Measurements from ENCODE around the gene DAPK1.
"Not testable (repeated sequence)": the region's sequence is repeated elsewhere in the genome, so short reads cannot be mapped to it uniquely, and the experiment has no call there.

The DAPK1 gene

DNA sequence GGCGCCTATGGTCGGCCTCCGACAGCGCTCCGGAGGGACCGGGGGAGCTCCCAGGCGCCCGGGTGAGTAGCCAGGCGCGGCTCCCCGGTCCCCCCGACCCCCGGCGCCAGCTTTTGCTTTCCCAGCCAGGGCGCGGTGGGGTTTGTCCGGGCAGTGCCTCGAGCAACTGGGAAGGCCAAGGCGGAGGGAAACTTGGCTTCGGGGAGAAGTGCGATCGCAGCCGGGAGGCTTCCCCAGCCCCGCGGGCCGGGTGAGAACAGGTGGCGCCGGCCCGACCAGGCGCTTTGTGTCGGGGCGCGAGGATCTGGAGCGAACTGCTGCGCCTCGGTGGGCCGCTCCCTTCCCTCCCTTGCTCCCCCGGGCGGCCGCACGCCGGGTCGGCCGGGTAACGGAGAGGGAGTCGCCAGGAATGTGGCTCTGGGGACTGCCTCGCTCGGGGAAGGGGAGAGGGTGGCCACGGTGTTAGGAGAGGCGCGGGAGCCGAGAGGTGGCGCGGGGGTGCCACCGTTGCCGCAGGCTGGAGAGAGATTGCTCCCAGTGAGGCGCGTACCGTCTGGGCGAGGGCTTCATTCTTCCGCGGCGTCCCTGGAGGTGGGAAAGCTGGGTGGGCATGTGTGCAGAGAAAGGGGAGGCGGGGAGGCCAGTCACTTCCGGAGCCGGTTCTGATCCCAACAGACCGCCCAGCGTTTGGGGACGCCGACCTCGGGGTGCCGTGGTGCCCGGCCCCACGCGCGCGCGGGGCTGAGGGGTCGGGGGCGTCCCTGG lies 561 bp downstream of the DAPK1 start:
- DNase-seq (ENCODE audit: low spot score) = no peak

- no peak for DNase-seq (ENCODE audit: low spot score)
These were observed 1.2 kb downstream of the DAPK1 start for GRCh38 chr9:87498811-87499360.

DNA sequence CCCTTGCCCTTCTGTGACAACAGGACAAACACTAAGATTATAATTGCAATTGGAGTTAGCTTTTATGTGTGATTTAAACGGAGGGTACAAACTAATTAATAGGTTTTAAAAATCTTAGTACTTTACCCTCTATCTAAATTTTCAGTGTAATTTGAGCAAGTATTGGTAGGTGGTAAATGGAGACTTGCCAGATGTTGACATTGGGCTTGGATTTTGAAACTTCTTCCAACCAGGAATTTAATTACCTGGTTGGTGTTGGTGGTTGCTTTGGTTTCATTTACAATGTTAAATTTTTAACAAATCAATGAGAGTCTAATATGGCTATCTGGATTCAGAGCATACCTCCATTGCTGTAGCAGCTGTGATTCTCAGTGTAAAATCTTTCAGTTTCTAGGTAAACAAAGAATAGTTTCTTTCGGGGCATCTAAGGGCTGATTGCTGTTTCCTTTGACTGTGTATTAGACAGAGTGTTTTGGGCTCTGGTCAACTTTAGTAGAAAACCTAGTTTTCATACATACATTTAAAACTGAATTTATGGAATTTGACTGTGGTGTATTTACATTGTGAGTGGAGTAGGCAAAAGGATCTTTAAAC lies 1.9 kb downstream of the DAPK1 start:
- DNase-seq (ENCODE audit: low spot score) = no peak

DNA sequence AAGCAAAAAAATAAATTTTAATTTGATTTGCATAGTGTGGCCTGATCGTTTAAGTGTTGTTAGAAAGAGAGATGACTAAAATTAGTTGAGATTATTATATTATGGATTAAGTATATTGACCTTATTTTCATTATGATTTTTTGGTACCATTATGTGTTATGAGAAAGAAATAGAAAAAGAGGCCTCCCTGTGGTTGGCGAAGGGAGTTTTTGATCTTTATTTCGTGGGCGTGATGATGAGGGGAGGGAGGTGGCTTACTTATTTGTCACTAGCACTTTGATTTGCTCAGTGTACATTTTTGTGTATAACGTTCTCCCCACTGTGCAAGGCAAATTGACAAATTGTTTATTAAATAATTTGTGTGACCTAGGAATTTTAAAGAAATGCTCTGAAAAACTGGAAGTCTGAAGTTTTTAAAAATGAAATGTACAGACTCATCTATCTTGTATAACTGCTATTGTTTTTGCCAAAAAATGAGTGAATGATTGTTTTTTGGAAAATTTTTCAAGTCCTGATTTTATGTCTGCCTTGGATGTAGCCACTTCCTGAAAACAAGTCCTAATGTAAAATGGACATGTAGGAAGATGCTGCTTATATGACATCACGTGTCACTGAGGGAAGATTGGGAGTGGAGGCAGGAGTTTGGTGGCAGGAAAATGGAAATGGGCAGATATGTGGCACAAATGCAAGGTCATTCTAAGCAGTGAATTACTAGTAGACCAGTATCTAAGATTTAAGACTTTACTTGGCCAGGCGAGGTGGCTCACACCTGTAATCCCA lies 3.0 kb downstream of the DAPK1 start:
- no peak for DNase-seq (ENCODE audit: low spot score)

DNA sequence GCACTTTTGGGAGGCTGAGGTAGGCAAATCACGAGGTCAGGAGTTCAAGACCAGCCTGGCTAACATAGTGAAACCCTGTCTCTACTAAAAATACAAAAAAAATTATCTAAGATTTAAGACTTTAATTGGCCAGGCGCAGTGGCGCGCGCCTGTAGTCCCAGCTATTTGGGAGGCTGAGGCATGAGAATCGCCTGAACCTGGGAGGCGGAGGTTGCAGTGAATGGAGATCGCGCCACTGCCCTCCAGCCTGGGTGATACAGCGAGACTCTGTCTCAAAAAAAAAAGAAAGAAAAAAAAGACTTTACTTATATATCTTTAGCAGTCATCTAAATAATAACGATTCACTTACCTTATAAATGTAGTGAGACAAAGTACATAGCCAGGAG lies 3.6 kb downstream of the DAPK1 start:
- not testable (repeated sequence) for DNase-seq (ENCODE audit: low spot score)

DNA sequence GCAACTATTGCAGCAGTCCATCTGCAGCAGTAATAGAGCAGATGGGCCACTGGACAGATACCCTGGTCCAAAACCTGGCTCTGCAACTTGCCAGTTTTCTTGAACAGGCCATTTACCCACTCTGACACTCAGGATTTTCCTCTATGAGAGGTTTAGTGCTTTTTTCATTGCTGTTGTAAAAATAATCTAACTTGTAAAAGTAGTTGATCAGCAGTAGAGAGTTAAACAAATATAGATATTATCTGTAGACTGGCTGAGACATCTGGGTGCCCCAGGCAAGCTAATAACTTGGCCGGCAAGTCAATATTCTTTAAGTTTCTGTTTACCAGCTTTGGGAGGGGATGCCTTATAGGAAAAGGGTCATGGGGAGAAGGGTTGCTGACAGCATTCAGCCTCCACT lies 4.1 kb downstream of the DAPK1 start:
- no peak for DNase-seq (ENCODE audit: low spot score)

GRCh38 chr9:87502391-87503221 lies 4.9 kb downstream of the DAPK1 start:
- DNase-seq (ENCODE audit: low spot score) = no peak

DNA sequence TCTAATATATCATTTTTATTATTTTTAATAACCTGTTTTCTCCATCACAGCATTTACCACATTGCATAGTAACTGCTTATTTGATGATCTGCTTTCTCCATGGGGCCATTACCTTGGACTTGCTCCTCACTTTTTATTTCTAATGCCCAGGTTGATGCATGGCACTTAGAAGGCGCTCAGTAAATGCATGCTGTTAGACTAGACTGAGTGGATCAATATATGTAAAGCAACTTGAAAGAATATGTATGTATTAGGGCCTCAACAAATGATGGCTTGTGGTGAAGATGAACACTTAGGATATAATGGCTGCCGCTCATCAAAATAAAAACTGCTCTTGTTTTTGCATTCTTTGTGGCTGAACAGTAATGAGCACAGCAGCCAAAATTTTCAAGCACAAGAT lies 5.8 kb downstream of the DAPK1 start:
- DNase-seq (ENCODE audit: low spot score) = no peak

DNA sequence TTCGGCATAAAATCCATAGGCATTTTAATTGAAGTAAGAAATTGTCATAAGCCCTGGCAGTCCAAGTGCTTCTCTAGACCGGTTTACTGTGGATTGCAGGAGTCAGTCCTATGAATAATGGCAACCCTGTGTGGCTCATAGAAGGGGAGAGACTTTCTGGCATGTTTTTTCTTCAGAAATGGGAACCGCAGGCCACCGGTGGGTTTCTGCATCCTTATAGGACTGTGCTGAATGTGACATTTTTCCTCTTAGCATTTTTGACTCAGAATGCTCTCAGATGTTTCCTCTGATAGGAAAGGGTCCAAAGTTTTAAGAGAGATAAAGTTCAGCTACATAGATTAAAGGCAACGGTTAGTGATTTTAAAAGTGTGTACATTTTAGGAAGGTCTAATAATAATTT lies 6.3 kb downstream of the DAPK1 start:
- DNase-seq (ENCODE audit: low spot score) = no peak

- no peak for DNase-seq (ENCODE audit: low spot score)
These were observed 7.3 kb downstream of the DAPK1 start for GRCh38 chr9:87504938-87505337.

DNA sequence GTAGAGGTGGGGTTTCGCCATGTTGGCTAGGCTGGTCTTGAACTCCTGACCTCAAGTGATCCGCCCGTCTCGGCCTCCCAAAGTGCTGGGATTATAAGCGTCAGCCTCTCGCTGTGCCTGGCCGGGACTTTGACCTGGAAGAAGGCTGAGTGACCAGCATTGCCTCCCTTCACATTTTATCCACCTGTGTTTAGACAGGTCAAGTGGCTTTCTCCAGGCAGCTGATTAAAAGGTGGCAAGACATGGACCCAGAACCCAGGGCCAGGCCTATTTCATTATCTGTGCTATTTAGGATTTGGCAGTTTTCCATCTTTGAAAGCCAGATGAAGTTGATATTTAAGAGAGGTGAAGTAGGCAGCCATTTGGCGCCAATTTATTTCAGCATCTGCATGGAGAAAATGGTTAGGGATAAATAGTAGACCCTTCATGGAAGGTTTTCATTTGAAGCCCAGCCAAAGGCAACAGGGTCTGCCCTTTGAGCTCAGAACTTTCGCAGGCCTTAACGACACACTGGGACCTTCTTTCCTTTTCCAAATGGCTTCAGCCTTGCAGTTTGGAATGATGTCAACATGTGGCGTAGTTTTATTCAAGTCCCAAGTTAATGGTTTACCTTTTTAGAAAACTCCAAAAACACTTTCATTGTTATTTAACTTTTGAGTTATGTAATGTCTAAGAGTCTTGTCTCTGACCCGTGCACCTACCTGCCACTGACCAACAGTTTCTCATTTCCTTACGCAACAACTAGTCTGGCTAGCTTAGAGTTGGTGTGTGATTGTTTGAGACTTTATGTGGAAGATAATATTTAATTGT lies 8.4 kb downstream of the DAPK1 start:
- no peak for DNase-seq (ENCODE audit: low spot score)

DNA sequence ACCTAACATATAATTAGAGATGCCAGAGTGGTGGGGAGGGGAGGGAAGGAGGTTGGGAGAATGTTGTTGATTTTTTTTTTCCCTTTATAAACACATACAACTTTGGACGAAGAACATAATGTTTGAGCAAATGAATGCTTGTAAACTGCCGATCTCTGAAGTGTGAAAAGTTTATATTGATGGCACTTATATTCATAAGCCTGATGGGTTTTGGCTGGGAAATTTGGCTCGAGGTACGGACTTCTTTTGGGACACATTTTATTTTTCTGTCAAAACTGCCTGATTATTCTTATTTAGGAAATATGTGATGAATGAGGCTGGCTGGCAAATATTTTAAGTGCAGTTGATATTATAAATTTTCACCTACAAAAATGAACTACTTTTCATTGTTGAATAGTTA lies 9.9 kb downstream of the DAPK1 start:
- no peak for DNase-seq (ENCODE audit: low spot score)

DNA sequence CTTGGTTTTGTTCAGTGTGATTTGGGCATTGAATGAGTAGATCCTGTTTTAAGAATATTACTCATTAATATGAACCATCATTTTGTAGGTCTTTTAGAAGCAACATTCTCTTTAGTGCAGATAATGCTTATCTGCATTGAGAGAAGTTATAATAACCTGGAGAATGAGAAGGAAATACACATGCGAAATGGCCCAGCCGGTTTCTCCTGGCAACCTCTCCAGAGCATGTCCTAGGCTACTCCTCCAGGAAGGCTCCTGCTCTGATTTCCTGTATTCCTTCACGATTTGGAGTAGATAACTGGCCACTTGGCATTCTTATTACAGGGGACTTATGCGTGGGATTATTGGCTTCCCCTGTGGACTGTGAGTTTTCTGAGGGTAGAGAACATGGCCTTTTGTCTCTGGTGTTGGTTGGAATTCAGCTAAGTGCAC lies 12.6 kb downstream of the DAPK1 start:
- no peak for DNase-seq (ENCODE audit: low spot score)

GRCh38 chr9:87512311-87512710 lies 14.6 kb downstream of the DAPK1 start:
- no peak for DNase-seq (ENCODE audit: low spot score)

DNA sequence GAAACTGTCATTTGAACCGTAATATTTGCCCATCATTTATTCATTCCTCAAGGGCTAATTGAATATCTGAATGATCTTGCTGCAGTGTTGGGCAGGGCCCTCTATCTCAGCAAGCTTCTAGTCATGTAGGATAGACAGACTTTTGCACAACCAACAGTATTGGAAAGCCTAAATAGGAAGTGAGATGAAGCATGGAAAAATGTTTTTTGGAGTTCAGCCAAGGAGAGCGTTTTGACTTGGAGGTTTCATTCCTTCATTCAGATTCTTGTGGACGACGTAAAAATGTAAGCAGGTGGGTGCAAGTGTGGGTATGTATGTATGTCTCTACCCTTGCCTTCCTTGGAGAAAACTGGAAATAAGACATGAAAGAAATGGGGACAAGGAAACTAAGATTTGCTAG lies 15.5 kb downstream of the DAPK1 start:
- DNase-seq (ENCODE audit: low spot score) = no peak

- DNase-seq (ENCODE audit: low spot score) = no peak
These were observed 16.3 kb downstream of the DAPK1 start for GRCh38 chr9:87513880-87514535.

GRCh38 chr9:87515006-87515405 lies 17.3 kb downstream of the DAPK1 start:
- DNase-seq (ENCODE audit: low spot score) = no peak

DNA sequence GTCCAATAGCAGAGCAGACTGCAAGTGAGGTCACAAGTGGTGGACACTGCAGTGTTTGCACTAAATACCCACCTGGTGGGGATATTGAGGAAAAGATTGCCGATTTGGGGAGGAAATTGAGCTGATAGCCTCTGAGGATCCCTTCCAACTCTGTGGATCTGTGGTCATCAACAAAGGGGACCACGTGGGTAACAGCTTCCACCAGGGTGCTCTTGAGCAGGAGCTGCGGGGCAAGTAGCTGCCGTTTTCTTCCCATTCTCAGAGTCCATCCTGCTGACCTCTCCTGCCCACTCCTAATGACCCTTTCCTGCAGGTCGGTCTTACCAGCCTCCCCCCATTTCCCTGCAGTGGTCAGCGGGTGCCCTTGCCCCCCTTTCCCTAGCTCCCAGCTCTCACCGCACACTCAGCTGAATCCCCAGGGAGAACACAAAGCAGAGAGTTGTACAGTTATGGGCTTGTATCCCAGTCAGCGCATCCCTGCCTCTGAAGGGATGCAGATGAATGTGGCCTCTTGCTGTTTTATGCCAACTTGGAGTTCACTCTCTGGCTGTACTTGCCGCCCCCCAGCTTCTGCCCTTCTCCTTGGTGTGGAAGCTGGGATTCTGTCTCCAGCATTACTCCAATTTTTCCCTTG lies 18.0 kb downstream of the DAPK1 start:
- no peak for DNase-seq (ENCODE audit: low spot score)

DNA sequence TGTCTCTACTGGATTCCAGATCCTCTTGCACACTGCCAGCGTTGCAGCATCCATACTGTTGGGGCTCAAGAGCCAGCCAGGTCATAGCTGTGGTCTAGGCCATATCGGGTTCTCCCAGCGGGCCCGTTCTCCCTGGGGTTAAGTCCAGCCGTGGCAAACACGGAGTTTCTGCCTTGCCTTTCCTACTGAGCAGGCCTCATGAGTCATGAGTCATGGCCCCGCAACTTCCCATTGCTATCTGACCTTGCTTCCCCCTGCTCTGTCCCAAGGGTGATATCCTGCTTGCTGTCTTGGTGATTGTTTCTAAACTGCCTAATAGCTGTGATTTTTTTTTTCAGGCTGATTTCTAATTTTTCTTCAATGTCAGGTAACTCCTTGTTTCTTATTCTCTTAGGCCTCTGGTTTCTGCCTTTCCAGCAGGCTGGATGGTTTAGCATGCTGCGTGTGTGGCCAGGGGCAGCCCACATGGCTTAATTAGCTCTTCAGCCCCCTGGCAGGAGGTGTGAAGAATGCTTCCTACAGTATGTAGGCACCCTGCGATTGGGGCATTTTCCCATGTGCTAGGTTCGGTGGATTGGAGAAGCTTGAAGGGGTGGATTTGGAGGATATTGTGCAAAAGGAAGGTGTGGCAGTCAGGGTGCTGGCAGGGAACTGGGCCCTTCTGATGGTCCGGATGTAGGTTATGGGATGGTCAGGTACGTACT lies 18.7 kb downstream of the DAPK1 start:
- DNase-seq (ENCODE audit: low spot score) = no peak

DNA sequence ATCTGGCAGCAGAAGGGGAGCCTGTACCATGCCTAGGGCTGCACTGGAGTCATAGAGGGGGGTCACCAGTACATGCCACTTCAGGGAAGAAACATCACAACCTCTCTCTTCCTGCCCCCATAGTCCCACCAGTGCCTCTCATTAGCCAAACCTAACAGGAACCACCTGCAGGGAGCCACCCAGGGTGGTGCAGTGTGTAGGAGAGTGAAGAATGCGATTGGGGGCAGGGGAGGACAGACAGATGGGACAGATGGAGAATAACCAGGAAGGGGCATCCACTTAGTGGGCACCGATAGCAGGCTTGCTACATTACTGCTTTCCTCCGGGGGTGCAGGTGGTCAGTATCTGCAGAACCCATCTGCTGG lies 19.2 kb downstream of the DAPK1 start:
- no peak for DNase-seq (ENCODE audit: low spot score)
